Esophagus mucosa (tissue), 1 donor: Measurements from ENCODE around the gene GNG2. TPM values are rescaled to one million over a fixed set of nuclear protein-coding genes. Genes with fewer than 3 reads are reported as not detected.

Source experiments
- ATAC-seq: fragments of 200-7000 bp; cut with Tn5 transposase; one replicate; pipeline ENCODE4 v1.9.1; 2020
- total RNA-seq: library from RNA; stranded (reverse); gene quantifications from one replicate; pipeline ENCODE4 v1.2.4, GENCODE V29; 2023
- donor health status: DM: yes; HTN: yes; CAD: no.

The GNG2 gene
- total RNA-seq, 1 donor from 2014 or later = 1.5 TPM

DNA sequence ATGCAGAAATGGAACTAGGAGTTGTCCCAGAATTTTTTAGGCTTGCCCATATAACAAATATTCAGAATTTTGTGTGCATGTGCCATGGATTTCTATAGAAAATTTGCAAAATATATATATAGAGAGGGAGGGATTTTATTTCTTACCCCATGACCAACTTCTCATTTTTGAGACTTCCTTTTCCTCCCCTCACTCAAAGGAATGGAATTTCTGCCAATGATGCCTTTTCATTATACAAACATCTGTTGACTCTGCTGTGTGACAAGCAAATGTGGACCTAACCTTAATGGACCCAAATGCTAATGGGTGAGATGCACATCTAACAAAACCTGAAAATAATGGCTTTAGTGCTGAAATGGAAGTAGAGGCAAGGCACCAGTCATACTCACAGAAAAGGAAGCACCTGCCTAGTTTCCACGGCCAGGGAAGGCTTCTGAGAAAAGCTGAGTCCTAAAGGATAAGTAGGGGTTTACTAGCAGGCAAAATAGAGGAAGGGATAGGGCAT is 3.6 kb upstream of the GNG2 start:
- no peak for ATAC-seq

- ATAC-seq = no peak
Observed at GRCh38 chr14:51859131-51859530, 1.3 kb upstream of the GNG2 start.

DNA sequence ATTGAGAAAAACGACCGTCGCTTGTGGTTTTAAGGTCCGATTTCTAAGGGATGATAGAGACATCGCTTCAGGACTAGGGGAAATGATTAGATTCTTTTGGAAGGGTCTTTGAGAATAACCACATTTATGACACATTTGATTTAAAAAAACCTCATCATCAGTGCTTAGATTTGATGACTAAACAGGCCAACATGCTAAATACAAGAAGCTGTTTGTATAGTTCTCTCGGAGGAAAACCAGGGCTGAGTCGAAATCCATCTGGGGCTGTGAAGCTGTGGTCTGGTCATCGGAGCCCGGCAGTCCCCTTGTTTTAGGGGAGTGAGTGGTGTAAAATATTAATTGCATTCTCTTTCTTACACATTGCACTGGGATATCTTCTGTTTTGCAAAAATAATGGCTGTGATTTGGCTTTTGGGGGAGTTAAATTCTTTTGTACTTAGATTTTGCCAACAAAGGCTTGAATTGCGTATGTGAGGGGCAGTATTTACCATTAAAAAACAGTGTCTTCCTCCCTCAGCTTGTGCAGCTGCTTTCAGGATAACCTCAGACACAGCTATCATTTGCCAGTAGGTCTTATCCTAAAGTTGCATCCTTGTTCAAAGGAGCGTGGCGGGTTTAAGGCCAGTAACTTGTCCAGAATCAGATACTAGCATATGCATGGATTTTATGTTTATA is 550 bp downstream of the GNG2 start:
- ATAC-seq = no peak

DNA sequence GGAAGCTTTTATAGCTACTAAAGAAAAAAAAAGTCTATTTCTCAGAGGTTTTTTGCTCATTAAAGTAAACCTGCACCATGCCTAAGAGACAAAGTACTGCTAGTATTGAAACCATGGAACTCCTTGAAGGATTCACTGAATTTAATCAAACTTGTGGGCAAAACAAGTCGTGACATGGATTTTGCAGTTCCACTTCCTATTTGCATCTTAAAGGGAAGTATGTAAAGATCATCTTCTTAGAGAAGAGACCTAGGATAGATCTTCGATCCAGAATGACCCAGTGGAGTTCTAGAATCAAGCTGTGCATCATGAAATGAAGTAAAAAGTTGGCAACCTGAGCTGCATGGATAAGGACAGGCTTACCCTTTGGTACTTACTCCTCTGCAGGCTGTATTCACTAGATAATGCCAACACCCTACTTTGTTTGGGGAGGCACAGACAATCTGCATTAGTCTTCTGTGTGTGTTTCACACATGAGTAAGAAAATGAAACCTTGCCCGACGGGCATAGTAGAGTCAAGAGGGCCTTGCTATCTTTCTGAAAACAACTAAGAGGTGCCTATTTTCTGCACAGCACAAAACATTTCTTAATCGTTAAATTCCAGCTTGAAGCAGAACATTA is 1.9 kb downstream of the GNG2 start:
- ATAC-seq = no peak

DNA sequence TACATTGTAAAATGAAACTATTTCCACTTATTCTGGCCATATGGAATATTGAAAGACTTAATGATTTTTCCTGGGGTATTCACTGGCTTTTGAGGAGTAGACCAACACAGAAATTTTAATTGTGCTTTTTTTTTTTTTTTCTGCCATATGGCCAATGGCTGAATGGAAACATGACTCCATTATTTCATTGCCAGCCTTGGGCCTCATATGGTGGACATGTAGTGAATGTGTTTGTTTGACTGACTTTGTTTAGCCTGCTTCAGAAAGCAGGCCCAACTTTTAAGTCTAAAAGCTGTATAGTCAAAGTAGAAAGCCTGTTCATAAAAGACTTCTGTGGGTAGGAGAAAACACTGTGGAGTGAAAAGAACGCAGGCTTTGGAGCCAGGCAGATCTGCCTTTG is 2.4 kb downstream of the GNG2 start:
- ATAC-seq = no peak

- no peak for ATAC-seq
Observed at GRCh38 chr14:51865953-51866747, 5.7 kb downstream of the GNG2 start.

DNA sequence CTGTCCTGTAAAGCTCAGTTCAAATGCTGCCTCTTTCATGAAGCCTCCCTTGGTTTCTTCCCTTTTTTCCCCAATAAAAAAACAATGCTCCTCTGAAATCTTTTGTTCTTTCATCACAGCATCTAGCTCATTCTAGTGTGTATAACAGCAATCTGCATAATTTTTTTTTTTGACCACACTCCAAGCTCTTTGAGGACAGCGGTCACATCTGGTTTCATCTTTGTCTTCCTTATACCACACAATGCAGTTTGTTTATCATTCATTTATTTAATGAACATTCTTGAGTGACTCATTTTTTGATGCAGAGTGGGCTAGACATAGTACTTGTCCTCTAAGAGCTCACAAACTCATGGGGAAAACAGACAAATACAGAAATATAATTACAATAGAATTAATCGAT is 7.3 kb downstream of the GNG2 start:
- no peak for ATAC-seq

GRCh38 chr14:51868405-51868804 is 8.0 kb downstream of the GNG2 start:
- no peak for ATAC-seq

DNA sequence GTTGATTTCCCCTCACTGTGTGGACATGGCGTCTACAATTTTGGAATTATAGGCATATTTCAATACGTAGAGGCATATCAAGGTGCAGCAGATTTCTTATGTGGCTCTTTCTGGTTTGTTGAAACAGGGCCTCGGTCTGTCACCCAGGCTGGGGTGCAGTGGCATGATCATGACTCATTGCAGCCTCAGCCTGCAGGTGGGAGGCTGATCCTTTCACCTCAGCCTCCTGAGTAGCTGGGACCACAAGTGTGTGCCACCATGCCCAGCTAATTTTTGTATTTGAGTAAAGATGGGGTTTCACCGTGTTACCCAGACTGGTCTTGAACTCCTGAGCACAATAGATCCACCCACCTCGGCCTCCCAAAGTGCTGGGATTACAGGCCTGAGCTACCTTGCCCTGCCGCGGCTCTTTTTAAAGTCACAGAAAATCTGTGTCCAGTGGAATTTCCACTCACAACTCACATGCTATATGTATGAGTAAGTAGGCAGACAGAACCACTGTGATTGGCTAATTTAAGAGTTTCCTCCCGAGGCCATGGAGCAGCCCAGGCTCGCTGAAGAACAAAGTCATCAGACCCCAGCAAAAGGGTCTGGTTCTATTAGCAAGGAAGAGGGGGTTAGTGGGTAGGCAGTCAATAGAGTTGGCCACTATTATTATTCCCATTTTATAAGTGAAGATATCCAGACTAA is 9.1 kb downstream of the GNG2 start:
- no peak for ATAC-seq

GRCh38 chr14:51870606-51871005 is 10.2 kb downstream of the GNG2 start:
- no peak for ATAC-seq

- no peak for ATAC-seq
Observed at GRCh38 chr14:51871846-51872245, 11.4 kb downstream of the GNG2 start.

- ATAC-seq = no peak
Observed at GRCh38 chr14:51872396-51872795, 12.0 kb downstream of the GNG2 start.

- ATAC-seq = peak; percentile 38
Observed at GRCh38 chr14:51873221-51873893, 12.9 kb downstream of the GNG2 start.

- ATAC-seq = no peak
Observed at GRCh38 chr14:51877810-51878209, 17.4 kb downstream of the GNG2 start.

DNA sequence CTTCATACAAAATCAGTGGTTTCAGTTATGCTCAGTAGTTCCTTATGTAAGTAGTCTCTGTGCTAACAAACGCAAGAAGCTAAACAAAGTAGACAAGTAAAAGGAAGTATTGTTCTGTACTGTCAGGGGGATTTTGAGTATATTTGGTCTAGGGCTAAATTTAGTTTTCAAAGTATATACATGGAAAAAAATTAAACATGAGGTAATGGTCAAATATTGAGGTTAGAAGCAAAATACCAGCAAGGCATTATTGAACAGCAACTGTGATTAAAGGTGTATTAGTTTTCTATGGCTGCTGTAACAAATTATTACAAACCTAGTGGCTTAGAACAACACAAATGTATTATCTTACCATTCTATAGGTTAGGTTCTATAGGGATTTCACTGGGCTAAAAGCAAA is 18.8 kb downstream of the GNG2 start:
- no peak for ATAC-seq

DNA sequence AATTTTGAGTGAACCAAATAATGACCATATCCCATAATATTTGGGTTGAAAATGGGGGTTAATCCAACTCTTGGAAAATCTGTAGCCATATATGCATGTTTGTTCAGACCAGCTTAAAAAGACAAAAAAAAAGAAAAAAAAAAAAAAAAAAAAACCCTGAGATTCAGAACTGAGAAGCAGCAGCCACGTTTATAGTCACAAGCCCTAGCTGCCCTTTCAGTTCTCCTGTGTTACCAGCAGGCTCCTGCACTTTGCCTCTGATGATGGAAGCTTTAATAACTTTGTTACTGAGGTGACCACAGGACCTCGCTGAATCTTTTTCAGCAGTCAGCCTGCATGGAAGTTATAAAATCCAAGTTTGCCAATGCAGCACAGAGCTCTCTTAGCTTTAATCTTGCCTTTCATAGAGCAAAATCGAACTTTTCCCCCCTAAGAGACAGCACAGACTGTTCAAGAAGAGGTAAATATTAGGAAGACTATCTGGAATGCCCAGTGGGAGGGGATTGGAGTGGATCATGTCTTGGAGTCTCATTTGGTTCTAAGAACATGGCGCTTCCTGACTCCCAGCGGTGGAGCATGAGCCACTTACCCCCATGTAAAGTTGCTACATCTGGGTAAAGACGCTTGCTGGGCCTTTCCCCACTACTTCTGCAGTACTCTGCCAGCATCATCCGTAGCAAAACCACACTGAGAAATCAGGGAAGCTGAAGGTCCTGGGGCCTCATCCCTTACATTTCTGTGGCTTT is 20.6 kb downstream of the GNG2 start:
- ATAC-seq = no peak

GRCh38 chr14:51881636-51882035 is 21.2 kb downstream of the GNG2 start:
- ATAC-seq = no peak

DNA sequence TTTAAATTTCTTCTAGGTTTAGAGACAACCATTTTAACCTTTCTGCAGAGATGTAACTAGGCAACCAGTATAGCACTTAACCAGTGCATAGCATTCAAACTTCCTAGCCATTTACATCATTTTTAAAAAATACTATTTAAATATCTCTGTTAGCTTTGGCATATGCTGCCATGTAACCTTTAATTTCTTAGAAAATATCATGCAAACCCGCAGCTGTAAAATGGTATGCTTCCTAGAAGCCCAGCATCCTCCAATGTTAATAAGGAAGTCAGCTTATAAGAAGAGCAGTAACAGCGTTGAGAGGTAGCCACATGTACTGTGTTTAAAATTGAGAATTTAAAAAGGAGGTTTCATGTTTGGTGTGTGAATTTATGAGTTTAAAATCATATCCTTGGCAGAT is 22.8 kb downstream of the GNG2 start:
- ATAC-seq = no peak

DNA sequence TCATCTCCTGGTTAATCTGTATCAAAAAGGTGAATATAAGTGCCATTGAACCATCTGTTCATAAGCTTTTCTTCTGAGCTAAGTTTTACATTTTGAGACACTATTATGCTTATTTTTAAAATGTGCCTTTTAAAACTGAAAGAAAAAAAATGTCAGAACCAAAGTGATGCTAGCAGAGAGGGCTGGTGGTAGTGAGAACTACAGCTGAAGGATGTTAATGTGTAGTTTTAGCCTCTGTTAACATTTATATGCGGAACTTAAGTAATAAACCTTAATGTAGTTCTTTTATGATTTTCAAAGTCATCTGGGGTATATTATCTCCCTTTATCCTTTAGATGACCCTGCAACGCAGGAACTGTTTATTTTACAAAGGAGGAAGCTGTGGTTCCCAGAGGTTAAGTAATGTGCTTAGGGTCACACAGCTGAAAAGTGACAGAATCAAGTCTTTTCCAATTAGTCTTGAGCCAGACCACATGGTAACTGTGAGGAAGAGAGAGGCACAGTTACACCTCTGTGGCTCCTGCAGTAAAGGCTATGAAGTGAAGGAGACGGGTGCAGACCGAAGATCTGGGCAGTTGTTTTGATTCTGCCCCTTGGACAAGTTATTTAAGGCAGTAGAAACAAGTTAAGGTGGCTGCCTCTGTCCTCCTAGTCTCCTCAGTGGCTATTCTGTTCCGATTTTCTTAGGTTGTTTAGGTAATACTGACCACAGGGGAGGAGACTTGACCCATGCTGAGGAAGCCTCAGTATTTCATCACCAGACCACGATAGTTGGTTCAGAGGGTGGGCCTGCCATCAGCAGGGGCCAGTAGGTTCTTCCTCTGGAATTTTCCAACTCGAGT is 23.9 kb downstream of the GNG2 start:
- ATAC-seq = no peak

DNA sequence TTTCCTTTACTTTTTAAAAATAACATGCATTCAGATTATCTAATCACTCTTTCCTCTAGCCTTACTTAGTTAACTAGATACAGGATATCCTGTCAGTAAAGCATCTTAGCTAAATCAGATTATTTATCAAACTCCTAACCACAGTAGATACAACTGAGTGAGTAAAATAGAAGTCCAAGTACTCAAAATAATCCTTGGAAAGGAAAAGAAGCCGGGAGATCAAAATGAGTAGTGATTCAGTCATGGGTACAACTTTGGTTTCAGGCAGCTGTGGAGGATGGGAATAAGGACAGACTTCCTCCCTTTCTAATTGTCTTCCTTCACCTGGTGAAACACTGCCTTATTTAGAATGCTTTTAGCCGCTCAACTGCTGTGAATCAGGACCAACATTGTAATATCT is 29.4 kb downstream of the GNG2 start:
- ATAC-seq = no peak

DNA sequence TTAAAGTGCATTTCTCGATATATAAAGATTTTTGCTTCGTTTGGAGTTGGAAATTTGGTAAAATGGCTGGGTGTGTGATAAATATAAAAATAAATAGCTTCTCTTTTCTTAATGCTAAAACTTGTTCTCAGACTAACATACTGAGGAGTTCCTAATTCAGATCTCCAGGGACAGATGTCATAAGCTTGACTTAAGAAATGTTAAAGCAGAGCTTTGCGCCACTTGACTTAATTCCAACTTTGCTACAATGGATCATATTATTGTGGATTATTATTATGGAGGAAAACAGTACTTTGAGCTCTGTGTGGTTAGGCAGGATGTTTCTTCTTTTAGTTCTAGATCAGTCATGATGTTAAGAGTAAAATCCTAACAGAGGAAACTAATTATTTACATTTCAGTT is 33.8 kb downstream of the GNG2 start:
- no peak for ATAC-seq
